T-cell (primary cell): Measurements from ENCODE around the gene MEIOC. TPM values are rescaled to one million over a fixed set of nuclear protein-coding genes. Genes with fewer than 3 reads are reported as not detected.
"Not testable (repeated sequence)": the region's sequence is repeated elsewhere in the genome, so short reads cannot be mapped to it uniquely, and the experiment has no call there.

Experiments
- ATAC-seq, 4 experiments: fragments of 200-7000 bp in 3 of 4; fragments of 150-1000 bp in 1 of 4; cut with Tn5 transposase; replicated peaks in 1 of 4; 1 replicate in 3 of 4; 2 replicates in 1 of 4; pipeline ENCODE4 v1.10.0; 2021; ENCODE audit warnings: moderate library complexity in 3 of 4, mild to moderate bottlenecking in 2 of 4, moderate number of reproducible peaks in 1 of 4
- CTCF ChIA-PET, 2 donors: fragments of 300-600 bp; sonication (Branson Sonifier 250); formaldehyde crosslinking; loops; one replicate each; lab custom pipeline; 2022; ENCODE audit warnings: antibody characterized with exemption in 2 of 2; lab: Charles Lee
- POLR2A ChIA-PET, 2 donors: fragments of 300-600 bp; sonication (Branson Sonifier 250); formaldehyde crosslinking; loops; one replicate each; lab custom pipeline; 2022; ENCODE audit warnings: antibody characterized with exemption in 2 of 2; lab: Charles Lee
- DNase-seq, 35 experiments: peaks; one replicate each; pipeline versions ENCODE4 v3.0.0 to v3.0.0-alpha.2; 2013 to 2023
- H3K27ac ChIP-seq: one replicate; pipeline ENCODE4 v1.5.1; 2013; ENCODE audit warnings: low read length
- H3K27me3 ChIP-seq, 2 experiments: replicated peaks in 1 of 2; 1 replicate in 1 of 2; 2 replicates in 1 of 2; pipeline versions ENCODE4 v1.6.1 to v1.7.0; 2013; ENCODE audit warnings: low read length in 1 of 2, mixed read lengths in 1 of 2; ENCODE audit not compliant: control insufficient read depth in 2 of 2, insufficient read depth in 2 of 2; ENCODE audit errors: extremely low read depth in 1 of 2
- H3K36me3 ChIP-seq, 2 donors: 1 replicate in 1 of 2; 2 replicates in 1 of 2; pipeline versions ENCODE4 v1.6.1 to v1.7.0; 2013; ENCODE audit warnings: low read length in 1 of 2; ENCODE audit not compliant: control insufficient read depth in 2 of 2, insufficient read depth in 1 of 2; ENCODE audit errors: extremely low read depth in 1 of 2
- H3K4me1 ChIP-seq, 2 experiments: 1 replicate in 1 of 2; 2 replicates in 1 of 2; pipeline versions ENCODE4 v1.6.1 to v1.7.0; 2013; ENCODE audit warnings: low read length in 2 of 2, mixed read lengths in 1 of 2; ENCODE audit not compliant: insufficient read depth in 2 of 2, control insufficient read depth in 1 of 2; ENCODE audit errors: extremely low read depth in 1 of 2
- H3K4me3 ChIP-seq, 2 donors: 1 replicate in 1 of 2; 2 replicates in 1 of 2; pipeline versions ENCODE4 v1.5.1 to v1.7.0; 2013; ENCODE audit warnings: mild to moderate bottlenecking in 2 of 2, low read length in 1 of 2, moderate library complexity in 1 of 2; ENCODE audit not compliant: control insufficient read depth in 1 of 2; ENCODE audit errors: extremely low read depth in 1 of 2
- H3K9me3 ChIP-seq: 2 replicates; pipeline ENCODE4 v1.7.0; 2013
- H3K27ac Mint-ChIP-seq, 2 donors: one replicate each; pipeline ENCODE4 v1.8.0; 2020 to 2021; ENCODE audit warnings: mild to moderate bottlenecking in 2 of 2, mixed read lengths in 2 of 2
- H3K27me3 Mint-ChIP-seq, 2 donors: one replicate each; pipeline ENCODE4 v1.8.0; 2021 to 2022; ENCODE audit warnings: mixed read lengths in 2 of 2
- H3K36me3 Mint-ChIP-seq: one replicate; pipeline ENCODE4 v1.8.0; 2021; ENCODE audit warnings: mixed read lengths
- H3K4me1 Mint-ChIP-seq, 3 donors: one replicate each; pipeline ENCODE4 v1.8.0; 2020 to 2022; ENCODE audit warnings: mixed read lengths in 3 of 3, mild to moderate bottlenecking in 1 of 3
- H3K4me3 Mint-ChIP-seq, 3 donors: one replicate each; pipeline ENCODE4 v1.8.0; 2020 to 2022; ENCODE audit warnings: mild to moderate bottlenecking in 3 of 3, mixed read lengths in 3 of 3, moderate library complexity in 3 of 3
- H3K9me3 Mint-ChIP-seq, 3 donors: one replicate each; pipeline ENCODE4 v1.8.0; 2020 to 2022; ENCODE audit warnings: mixed read lengths in 3 of 3
- WGBS: methylation state at CpG from one replicate; pipeline ENCODE4 v1.1.5; 2013; ENCODE audit warnings: missing lambda C conversion rate; ENCODE audit not compliant: insufficient coverage; 5-methylcytosine and 5-hydroxymethylcytosine counted together
- total RNA-seq, 35 experiments: library from RNA in 6 of 35; stranded (reverse) in 6 of 35; fragments of 120-200 nt in 1 of 35; gene quantifications; one replicate each; pipeline versions ENCODE4 v1.2.1 to v1.2.4 and lab custom pipeline; 2013 to 2026

The MEIOC gene
- total RNA-seq, 5 donors from 2014 or later (not counting 1 experiment from before 2014, with no cell fraction given) = 0.72 TPM; not detected in 4

DNA sequence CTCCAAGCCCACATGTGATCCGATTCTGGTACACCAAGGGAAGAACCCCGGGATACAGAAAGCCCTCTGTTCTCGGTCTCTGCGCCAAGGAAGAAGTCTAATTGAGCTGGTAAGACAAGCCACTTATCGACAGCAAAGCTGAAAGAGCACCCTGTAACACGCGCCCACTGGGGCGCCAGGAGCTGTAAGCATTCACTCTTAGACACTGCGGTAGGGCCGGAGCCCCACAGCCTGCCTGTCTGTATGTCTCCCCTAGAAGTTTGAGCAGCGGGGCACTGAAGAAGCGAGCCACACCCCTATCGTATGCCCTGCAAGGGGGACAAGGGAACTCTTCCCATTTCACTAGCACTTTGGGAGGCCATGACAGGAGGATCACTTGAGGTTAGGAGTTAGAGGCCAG lies 27.0 kb upstream of the MEIOC start:
- H3K4me1 Mint-ChIP-seq = no peaks in the 10 kb centered on the region
- no peaks in the 10 kb centered on the region for H3K36me3 ChIP-seq
- H3K27me3 Mint-ChIP-seq = peaks cover 7 to 20% of the 10 kb centered on the region in 2 donors
- WGBS = 83% methylated on average over 11 of the region's 13 CpGs
- no peak overlapping the region for H3K27ac Mint-ChIP-seq
- POLR2A ChIA-PET = no interaction called here
- H3K27me3 ChIP-seq = peaks cover 0 to 52% of the 10 kb centered on the region in 2 experiments
- DNase-seq (no peak), ATAC-seq (no peak)
- CTCF ChIA-PET = no interaction called here
- H3K9me3 Mint-ChIP-seq = no peaks in the 10 kb centered on the region
- no peak overlapping the region for H3K27ac ChIP-seq
- H3K4me3 ChIP-seq = no peak overlapping the region
- no peak overlapping the region for H3K4me3 Mint-ChIP-seq
- no peaks in the 10 kb centered on the region for H3K36me3 Mint-ChIP-seq
- H3K9me3 ChIP-seq = no peaks in the 10 kb centered on the region
- no peaks in the 10 kb centered on the region for H3K4me1 ChIP-seq

GRCh38 chr17:44630703-44631102 lies 25.6 kb upstream of the MEIOC start:
- H3K36me3 ChIP-seq = no peaks in the 10 kb centered on the region
- no peak overlapping the region for H3K27ac ChIP-seq
- Mint-ChIP-seq H3K36me3 (no peaks in the 10 kb centered on the region), H3K27me3 (peaks cover 7 to 23% of the 10 kb centered on the region in 2 donors), H3K4me1 (no peaks in the 10 kb centered on the region), H3K9me3 (no peaks in the 10 kb centered on the region), H3K4me3 (no peak overlapping the region), H3K27ac (no peak overlapping the region)
- H3K9me3 ChIP-seq = no peaks in the 10 kb centered on the region
- WGBS = 94% methylated on average over 2 of the region's 4 CpGs
- ATAC-seq (no peak), DNase-seq (no peak)
- H3K27me3 ChIP-seq = peaks cover 0 to 59% of the 10 kb centered on the region in 2 experiments
- H3K4me1 ChIP-seq = no peaks in the 10 kb centered on the region
- ChIA-PET POLR2A (no interaction called here), CTCF (no interaction called here)
- no peak overlapping the region for H3K4me3 ChIP-seq

DNA sequence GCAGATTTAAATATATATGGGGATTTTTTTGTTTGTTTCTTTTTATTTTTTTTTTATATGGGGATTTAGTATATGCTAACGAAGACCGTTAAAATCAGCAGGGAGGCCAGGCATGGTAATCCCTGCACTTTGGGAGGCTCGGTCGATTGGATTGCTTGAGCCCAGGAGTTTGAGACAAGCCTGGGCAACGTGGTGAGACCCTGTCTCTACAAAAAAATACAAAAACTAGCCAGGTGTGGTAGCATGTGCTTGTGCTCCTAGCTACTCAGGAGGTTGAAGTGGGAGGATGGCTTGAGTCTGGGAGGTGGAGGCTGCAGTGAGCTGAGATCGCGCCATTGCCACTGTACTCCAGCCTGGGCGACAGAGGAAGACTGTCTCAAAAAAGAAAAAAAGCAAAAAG lies 22.3 kb upstream of the MEIOC start:
- H3K36me3 Mint-ChIP-seq = no peaks in the 10 kb centered on the region
- WGBS = 100% methylated on average over 2 of the region's 8 CpGs
- no peaks in the 10 kb centered on the region for H3K9me3 Mint-ChIP-seq
- no peaks in the 10 kb centered on the region for H3K4me1 ChIP-seq
- peaks cover 4 to 16% of the 10 kb centered on the region in 2 donors for H3K27me3 Mint-ChIP-seq
- H3K4me3 Mint-ChIP-seq = no peak overlapping the region
- DNase-seq (no peak), ATAC-seq (no peak)
- H3K9me3 ChIP-seq = no peaks in the 10 kb centered on the region
- H3K4me1 Mint-ChIP-seq = no peaks in the 10 kb centered on the region
- ChIA-PET CTCF (no interaction called here), POLR2A (no interaction called here)
- H3K4me3 ChIP-seq = no peak overlapping the region
- H3K36me3 ChIP-seq = no peaks in the 10 kb centered on the region
- H3K27ac Mint-ChIP-seq = no peak overlapping the region
- H3K27me3 ChIP-seq = peaks cover 0 to 42% of the 10 kb centered on the region in 2 experiments
- H3K27ac ChIP-seq = no peak overlapping the region

- WGBS = 93% methylated on average over 2 of the region's 4 CpGs
- H3K4me3 ChIP-seq, DNase-seq, H3K4me3 Mint-ChIP-seq, H3K9me3 Mint-ChIP-seq, H3K4me1 ChIP-seq, ATAC-seq, CTCF ChIA-PET, H3K36me3 ChIP-seq, H3K9me3 ChIP-seq, H3K36me3 Mint-ChIP-seq, H3K27ac ChIP-seq, H3K4me1 Mint-ChIP-seq, H3K27ac Mint-ChIP-seq, POLR2A ChIA-PET: not testable (repeated sequence)
- peaks cover 4 to 16% of the 10 kb centered on the region in 2 donors for H3K27me3 Mint-ChIP-seq
- H3K27me3 ChIP-seq = peaks cover 0 to 40% of the 10 kb centered on the region in 2 experiments
Measured at GRCh38 chr17:44634401-44634800, 21.9 kb upstream of the MEIOC start.

DNA sequence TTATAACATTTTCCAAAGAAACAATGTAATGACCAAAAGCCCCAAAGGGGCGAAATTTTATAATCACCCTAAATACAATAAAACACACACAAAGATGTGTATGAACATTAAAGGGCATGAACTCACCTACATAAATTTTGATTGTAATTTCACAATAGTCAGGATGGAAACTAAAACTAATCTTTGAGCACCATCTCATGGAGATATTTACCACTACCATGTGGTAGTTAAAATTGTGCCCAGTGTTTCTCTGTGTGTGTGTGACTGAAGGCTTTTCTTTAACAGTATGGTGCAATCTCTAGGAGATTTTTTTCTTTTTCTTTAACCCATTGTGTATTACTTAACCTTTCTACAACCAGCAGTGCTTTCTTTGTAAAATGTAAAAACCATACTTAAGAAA lies 19.7 kb upstream of the MEIOC start:
- H3K4me3 ChIP-seq = no peak overlapping the region
- H3K27me3 ChIP-seq = peaks cover 0 to 32% of the 10 kb centered on the region in 2 experiments
- Mint-ChIP-seq H3K27ac (no peak overlapping the region), H3K4me1 (no peaks in the 10 kb centered on the region), H3K9me3 (no peaks in the 10 kb centered on the region), H3K36me3 (no peaks in the 10 kb centered on the region), H3K4me3 (no peak overlapping the region), H3K27me3 (peaks cover 7 to 21% of the 10 kb centered on the region in 2 donors)
- ChIA-PET POLR2A (no interaction called here), CTCF (no interaction called here)
- H3K36me3 ChIP-seq = no peaks in the 10 kb centered on the region
- DNase-seq = peak in 1 of 35 experiments; percentile 26
- H3K4me1 ChIP-seq = no peaks in the 10 kb centered on the region
- H3K27ac ChIP-seq = no peak overlapping the region
- H3K9me3 ChIP-seq = no peaks in the 10 kb centered on the region
- ATAC-seq = no peak
- no CpG with 5 or more reads among the region's 1 CpG for WGBS

DNA sequence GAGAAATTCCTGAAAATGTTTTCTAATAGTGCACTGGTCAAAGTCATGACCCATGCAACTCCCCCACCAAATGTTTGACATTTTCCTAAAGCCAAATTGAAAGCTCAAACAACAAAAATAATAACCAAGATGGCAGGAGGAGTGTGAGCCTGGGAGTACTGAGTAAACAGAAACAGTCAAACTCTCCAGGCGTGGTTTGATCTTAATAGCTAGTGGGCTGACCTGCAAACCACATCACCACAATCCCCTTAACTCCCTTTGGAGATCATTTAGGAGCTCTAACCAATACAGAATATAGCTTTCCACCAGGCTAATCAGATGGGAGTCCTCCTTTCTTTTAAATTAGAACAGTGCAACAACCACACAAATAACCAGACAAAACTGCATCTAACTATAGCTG lies 19.2 kb upstream of the MEIOC start:
- H3K27ac Mint-ChIP-seq = no peak overlapping the region
- Histone ChIP-seq H3K4me3 (no peak overlapping the region), H3K36me3 (no peaks in the 10 kb centered on the region), H3K27ac (no peak overlapping the region), H3K27me3 (peaks cover 2 to 33% of the 10 kb centered on the region in 2 experiments), H3K4me1 (no peaks in the 10 kb centered on the region), H3K9me3 (no peaks in the 10 kb centered on the region)
- POLR2A ChIA-PET = interaction anchor here in 1 of 2 donors (0.6 kb wide), 1 partner anchor 29 kb away, joined by 8 read pairs; no protein-coding TSS in a partner anchor
- no peaks in the 10 kb centered on the region for H3K36me3 Mint-ChIP-seq
- 60% methylated on average over 1 of the region's 1 CpG for WGBS
- H3K27me3 Mint-ChIP-seq = peaks cover 10 to 24% of the 10 kb centered on the region in 2 donors
- no peaks in the 10 kb centered on the region for H3K9me3 Mint-ChIP-seq
- no peak overlapping the region for H3K4me3 Mint-ChIP-seq
- CTCF ChIA-PET = interaction anchor here in 1 of 2 donors (0.6 to 0.9 kb wide), 2 partner anchors 24 to 103 kb away, joined by 3 read pairs; no protein-coding TSS in a partner anchor
- DNase-seq = no peak
- ATAC-seq = no peak
- no peaks in the 10 kb centered on the region for H3K4me1 Mint-ChIP-seq

DNA sequence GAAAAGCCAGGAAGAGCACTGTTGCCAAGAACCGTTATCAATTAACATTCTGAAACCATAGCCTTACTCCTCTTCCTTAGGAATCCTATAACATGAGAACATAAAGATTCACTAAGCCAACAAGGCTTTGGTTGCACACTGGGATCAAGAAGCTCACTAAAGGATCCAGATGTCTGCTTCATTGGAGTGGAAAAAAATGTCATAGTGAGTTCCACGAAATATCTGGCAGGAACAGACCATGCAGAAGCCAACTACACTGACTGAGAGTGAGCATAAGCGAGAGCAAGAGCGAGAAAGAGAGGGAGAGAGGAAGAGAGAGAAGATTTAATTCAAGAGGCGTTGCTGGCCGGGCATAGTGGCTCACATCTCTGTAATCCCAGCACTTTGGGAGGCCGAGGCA lies 13.4 kb upstream of the MEIOC start:
- no peak for ATAC-seq
- WGBS = 73% methylated on average over 3 of the region's 7 CpGs

More for the DNA sequence above, 13.4 kb upstream of the MEIOC start:
- no peak overlapping the region for H3K27ac ChIP-seq
- DNase-seq = no peak
- Mint-ChIP-seq H3K27me3 (peaks cover 29 to 36% of the 10 kb centered on the region in 2 donors), H3K36me3 (no peaks in the 10 kb centered on the region), H3K9me3 (no peaks in the 10 kb centered on the region), H3K4me1 (no peaks in the 10 kb centered on the region), H3K4me3 (no peak overlapping the region), H3K27ac (no peak overlapping the region)
- H3K4me3 ChIP-seq = no peak overlapping the region
- peaks cover 4 to 31% of the 10 kb centered on the region in 2 experiments for H3K27me3 ChIP-seq
- H3K9me3 ChIP-seq = no peaks in the 10 kb centered on the region
- H3K36me3 ChIP-seq = no peaks in the 10 kb centered on the region
- H3K4me1 ChIP-seq = no peaks in the 10 kb centered on the region
- ChIA-PET POLR2A (no interaction called here), CTCF (no interaction called here)
